Subcutaneous adipose tissue (tissue), 4 donors: ENCODE measurements around the gene CDK2AP2. TPM values are rescaled to one million over a fixed set of nuclear protein-coding genes. Genes with fewer than 3 reads are reported as not detected.

Experiments used
- total RNA-seq, 4 donors: library from RNA; depleted of rRNA; stranded (reverse); fragments of >200 nt; gene quantifications; one replicate each; pipeline ENCODE4 v1.1.0, GENCODE V29; 2016
- TF ChIP-seq, protein P1 (sequence below): fragments of 450-650 bp; IDR thresholded peaks from one replicate; pipeline ENCODE4 v1.5.1; 2016; ENCODE audit warnings: low read depth, mild to moderate bottlenecking, control low read depth, antibody characterized with exemption, moderate library complexity

The CDK2AP2 gene
- total RNA-seq, 4 donors from 2014 or later = 21.2 to 33.2 (median 23.5) TPM

DNA sequence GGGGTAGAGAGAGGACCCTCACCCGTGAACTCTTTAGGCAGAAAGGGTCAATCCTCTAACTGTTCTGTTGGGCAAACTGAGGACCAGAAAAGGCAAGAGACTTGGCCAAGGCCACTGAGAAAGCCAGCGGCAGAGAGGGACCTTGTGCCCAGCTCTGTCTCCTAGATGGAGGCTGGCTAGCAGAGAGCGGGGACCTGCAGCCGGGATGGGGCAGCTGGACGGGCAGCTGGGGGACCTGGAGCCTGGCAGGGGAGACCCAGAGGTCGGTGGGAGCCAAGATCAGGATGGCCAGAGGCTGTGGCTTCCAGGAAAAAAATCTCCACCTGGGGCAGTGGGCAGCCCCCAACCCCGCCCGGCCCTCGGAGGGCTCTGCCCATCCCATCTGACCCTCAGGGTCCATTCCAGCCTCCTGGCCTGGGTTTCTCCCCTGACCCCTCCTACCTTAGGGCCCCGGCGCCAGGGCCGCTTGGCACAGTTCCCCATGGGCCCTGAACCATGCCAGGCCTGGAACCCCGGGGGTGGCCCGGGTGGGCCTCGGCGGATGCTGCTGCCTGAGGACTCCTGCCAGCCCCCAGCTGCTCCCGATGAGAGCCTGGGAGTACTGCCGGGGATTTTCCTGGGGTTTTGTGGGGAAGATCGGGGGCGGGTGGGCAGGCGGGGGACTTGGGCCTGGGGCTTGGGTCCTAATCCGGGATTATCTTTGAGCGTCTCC is 15.0 kb upstream of the CDK2AP2 start, which contains the start of gene CABP2:
CABP2 (minus strand) TSS at position 603 of the 712 bp plus-strand sequence; CDS start at position 483, 120 bp downstream.
- TF ChIP-seq, protein P1, sequence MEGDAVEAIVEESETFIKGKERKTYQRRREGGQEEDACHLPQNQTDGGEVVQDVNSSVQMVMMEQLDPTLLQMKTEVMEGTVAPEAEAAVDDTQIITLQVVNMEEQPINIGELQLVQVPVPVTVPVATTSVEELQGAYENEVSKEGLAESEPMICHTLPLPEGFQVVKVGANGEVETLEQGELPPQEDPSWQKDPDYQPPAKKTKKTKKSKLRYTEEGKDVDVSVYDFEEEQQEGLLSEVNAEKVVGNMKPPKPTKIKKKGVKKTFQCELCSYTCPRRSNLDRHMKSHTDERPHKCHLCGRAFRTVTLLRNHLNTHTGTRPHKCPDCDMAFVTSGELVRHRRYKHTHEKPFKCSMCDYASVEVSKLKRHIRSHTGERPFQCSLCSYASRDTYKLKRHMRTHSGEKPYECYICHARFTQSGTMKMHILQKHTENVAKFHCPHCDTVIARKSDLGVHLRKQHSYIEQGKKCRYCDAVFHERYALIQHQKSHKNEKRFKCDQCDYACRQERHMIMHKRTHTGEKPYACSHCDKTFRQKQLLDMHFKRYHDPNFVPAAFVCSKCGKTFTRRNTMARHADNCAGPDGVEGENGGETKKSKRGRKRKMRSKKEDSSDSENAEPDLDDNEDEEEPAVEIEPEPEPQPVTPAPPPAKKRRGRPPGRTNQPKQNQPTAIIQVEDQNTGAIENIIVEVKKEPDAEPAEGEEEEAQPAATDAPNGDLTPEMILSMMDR = no peak

DNA sequence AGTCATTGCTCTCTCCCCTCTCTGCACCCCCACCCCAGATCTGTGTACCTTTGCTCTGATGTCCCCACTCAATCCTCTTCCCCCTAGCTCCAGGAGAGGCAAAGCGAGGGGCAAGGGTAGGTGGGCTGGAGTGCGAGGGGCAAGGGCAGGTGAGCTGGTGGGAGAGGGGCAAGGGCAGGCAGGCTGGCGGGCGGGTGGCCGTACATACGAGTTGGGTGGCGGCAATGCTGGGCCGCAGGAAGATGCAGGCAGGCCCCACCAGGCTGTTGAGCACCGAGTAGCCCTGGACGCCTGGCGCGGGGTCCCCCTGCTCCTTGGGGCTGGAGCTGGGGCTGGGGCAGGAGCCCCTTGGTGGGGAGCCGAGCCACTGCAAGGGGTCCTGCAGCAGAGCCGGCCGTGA is 14.4 kb upstream of the CDK2AP2 start:
- TF ChIP-seq, protein P1 = no peak

DNA sequence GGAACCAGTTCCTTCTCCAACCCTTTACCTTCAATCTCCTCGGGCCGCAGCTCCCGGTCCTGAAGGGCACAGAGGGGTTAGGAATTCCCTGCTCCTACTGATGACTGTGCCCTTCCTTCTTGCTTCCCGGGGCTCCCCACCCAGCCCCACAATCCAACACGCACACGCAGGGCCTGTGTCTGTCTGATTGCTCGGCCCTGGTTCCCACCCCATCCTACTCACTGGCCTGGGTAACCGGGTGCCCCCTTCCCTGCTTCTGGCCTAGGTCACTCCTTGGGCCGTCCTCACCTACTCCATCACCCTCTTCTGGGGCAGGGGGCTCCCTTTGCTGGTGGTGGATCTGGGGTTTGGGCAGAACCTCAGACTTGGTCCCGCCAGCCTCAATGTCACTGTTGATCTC is 14.0 kb upstream of the CDK2AP2 start:
- TF ChIP-seq, protein P1 = no peak

DNA sequence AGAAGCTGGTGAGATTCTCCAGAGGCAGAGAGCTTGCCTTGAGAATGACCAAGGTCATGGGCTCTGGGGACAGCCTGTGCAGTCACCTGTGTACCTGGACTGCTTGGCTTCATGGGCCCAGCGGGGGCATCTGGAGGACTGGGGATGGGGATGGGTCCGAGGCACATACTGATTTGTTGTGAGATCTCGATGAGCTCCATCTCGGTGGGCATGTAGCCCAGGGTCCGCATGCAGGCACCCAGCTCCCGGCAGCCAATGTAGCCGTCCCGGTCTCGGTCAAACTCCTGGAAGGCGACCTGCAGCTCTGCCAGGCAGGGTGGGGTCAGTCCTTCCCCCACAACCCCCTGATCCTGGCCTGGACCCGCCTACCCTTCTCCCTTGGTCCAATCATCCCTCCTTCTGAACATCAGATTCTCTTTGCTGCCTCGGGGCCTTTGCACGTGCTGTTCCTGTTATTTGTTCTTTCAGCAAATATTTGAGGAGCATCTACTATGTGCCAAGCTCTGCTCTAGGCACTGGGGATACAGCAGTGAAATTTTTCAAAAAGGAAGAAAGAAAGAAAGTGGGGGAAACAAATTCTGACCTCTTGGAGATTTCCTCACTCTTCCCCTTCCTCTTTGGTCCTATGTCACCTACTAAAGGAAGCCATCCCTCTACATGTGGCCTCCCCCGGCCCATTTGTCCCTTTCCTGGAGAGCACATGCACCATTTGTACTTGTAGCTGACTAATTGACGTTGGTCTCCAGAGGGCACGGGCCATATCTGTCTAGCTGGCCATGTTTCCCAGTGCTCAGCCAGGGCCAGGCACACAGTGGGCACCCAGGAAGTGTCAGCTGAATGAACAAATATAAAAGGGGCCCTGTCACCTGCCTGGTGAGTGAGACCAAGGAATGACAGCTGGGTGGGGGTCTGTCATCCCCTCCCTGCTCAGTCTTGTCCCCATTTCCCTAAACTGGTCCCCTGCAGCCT is 13.2 kb upstream of the CDK2AP2 start:
- TF ChIP-seq, protein P1 = no peak

DNA sequence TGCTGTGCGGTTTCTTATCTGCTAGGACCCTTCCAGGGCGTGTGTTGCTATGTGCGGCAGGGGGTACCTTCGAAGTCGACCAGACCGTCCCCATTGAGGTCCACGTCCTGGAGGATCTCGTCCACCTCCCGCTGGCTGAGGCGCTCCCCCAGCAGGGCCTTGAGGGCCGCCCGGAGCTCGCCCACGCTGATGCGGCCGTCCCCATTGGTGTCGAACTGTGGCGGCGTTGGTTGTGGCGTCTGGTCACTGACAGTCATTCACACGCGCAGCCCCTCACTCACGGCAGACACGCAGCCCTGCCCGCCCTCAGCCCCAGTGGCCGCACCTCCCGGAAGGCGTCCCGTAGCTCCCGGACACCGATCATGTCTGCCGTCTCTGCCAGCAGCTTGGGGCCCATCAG is 11.8 kb upstream of the CDK2AP2 start:
- TF ChIP-seq, protein P1 = no peak

DNA sequence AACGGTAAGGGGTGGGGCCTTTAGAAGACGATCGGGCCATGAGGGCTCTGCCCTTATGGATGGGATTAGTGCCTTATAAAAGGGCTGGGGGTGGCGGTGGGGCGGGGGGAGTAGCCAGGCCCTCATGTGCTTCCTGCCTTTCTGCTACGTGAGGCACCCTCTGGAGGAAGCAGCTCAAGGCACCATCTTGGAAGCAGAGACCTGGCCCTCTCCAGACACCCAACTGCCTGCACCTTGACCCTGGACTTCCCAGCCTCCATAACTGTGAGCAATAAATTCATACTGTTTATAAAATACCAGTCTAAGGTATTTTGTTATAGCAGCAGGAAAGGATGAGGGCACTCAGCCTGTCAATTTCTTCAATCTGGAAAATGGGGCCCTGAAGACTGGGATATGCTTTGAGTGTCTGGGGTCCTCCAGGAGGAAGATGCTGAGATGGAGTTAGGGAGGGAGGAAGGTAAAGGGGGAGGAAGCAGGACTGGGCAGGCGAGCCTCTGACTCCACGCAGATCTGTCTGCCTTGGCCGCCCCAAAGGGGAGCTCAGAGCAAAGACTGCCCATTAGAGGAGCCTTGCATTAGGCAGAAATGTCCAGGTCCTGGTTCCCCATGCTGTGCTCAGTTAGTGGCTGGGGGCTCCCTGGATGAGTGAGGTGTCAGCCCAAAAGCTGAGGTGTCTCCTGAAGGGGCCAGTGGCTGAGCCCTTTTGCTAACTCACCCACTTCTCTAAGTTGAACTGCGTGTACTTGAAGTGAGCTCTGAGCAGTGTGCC is 10.0 kb upstream of the CDK2AP2 start:
- TF ChIP-seq, protein P1 = no peak
